Stimulated activated CD8-positive, alpha-beta memory T cell treated with anti-CD3 and anti-CD28 coated beads, Interleukin-12 subunit alpha, Interleukin-12 subunit beta, amount 100 ng/mL, for 24 hours (primary cell): ENCODE results near the gene RNF103.
"Not testable (repeated sequence)": the region's sequence is repeated elsewhere in the genome, so short reads cannot be mapped to it uniquely, and the experiment has no call there.

Source experiments
- DNase-seq: peaks from one replicate; pipeline ENCODE4 v3.0.0-alpha.2; 2020; ENCODE audit errors: extremely low read depth

RNF103 gene, protein sequence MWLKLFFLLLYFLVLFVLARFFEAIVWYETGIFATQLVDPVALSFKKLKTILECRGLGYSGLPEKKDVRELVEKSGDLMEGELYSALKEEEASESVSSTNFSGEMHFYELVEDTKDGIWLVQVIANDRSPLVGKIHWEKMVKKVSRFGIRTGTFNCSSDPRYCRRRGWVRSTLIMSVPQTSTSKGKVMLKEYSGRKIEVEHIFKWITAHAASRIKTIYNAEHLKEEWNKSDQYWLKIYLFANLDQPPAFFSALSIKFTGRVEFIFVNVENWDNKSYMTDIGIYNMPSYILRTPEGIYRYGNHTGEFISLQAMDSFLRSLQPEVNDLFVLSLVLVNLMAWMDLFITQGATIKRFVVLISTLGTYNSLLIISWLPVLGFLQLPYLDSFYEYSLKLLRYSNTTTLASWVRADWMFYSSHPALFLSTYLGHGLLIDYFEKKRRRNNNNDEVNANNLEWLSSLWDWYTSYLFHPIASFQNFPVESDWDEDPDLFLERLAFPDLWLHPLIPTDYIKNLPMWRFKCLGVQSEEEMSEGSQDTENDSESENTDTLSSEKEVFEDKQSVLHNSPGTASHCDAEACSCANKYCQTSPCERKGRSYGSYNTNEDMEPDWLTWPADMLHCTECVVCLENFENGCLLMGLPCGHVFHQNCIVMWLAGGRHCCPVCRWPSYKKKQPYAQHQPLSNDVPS

DNA sequence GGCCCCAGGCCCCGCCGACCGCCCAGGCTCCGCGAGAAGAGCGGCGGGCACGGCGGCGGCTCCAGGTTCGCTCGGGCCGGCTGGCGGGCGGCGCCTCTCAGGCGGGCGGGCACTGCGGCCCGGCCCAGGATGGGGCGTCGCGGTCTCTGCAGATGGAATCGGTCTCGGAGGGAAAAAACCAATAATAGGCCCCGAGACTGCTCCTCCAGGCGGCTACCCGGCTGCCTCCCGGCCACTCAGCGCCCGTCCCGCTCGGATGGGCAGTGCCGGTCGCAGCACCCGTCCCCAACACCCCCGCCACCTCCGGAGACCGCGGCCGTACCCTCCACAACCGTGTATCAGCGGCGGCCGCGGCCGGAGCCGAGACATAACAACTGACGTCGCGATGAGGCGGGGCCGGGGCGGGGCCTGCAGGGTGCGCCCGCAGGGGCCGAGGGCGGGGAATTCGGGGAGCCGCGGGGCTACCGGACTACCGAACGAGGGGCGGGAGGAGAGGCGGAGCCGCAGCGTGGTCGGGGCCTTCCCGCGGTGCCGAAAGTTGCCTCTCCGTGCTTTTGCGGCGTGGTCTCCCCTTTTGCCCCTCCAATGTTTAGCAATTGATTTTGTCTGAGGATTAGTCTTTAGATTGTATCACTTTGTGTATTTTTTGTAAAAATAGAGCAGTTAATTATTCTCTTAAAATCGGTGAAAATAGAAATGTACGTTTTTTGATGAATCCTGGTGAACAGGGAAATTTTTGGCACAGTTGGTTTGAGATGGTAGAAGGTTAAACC lies at the start of gene RNF103:
RNF103 (minus strand) TSS at position 372 of the 773 bp plus-strand sequence. CDS start 979 bp downstream, outside the sequence.
- DNase-seq = peak; percentile 90

DNA sequence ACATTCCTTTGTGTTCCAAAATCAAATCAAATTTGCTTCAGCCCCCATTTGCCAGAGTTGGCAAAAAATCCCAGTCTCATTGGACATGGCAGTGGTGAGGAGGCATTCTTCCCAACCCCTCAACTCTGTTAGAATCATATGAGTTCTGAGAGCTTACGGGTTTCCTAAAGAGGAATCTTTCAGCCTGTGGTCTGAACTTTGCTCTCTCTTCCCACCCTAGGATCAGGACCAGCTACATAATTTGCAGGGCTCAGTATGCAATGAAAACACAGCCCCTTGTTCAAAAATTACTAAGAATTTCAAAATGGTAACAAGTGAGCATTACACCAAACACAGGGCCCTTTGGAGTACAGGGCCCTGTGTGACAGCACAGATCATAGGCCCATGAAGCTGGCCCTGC lies 49.3 kb upstream of the RNF103 start:
- no peak for DNase-seq

DNA sequence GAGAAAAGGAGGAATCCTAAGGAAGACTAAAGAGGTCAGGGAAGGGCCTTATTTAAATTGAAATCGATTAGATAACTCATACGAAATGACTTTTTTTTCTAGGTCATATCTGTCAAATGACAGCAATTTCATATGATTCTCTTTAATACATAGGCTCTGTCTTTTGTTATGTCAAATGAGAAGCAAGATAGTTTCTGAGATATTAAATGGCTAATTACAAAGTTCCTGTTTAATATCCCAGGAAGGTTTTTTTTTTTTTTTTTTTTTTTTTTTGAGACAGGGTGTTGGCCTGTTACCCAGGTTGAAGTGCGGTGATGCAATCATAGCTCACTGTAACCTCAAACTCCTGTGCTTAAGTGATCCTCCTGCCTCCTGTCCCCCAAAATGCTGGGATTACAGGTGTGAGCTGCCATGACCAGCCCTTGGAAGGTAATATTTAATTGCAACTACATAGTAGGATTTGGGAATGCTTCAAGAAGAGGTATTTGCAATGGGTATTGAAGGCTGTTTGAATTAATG lies 48.4 kb upstream of the RNF103 start:
- no peak for DNase-seq

DNA sequence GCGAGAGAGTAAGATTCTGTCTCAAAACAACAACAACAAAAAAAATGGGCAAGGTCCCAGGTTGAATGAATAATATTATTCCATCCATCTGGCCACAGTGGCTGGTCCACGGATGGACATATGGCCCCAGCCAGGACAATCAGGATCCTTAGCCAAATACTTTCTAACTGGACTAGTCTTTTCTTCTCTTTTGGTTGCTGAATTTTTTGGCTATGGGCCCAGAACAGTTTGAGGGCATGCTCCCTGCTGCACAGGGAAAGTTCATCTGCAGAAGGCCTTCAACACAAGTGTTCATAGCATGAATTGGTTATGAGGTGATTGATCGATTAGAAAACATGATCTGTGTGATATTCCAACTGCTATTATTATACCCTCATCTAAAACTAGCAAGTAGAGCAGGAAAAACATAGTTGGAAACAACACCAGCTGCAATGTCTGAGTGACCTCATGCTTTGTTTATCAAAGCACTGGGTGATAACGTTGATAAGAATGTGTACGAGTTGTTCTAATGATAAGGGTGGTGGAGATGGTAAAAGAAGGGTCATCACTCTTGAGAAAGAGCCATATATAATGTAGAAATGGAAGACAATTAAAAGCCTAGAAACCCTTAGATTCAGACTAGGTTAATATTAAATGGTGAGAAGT lies 47.8 kb upstream of the RNF103 start:
- DNase-seq = no peak

DNA sequence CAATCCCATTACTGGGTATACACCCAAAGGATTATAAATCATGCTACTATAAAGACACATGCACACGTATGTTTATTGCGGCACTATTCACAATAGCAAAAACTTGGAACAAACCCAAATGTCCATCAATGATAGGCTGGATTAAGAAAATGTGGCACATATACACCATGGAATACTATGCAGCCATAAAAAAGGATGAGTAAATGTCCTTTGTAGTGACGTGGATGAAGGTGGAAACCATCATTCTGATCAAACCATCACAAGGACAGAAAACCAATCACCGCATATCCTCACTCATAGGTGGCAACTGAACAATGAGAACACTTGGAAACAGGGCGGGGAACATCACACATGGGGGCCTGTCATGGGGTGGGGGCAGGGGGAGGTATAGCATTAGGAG lies 45.7 kb upstream of the RNF103 start:
- not testable (repeated sequence) for DNase-seq

DNA sequence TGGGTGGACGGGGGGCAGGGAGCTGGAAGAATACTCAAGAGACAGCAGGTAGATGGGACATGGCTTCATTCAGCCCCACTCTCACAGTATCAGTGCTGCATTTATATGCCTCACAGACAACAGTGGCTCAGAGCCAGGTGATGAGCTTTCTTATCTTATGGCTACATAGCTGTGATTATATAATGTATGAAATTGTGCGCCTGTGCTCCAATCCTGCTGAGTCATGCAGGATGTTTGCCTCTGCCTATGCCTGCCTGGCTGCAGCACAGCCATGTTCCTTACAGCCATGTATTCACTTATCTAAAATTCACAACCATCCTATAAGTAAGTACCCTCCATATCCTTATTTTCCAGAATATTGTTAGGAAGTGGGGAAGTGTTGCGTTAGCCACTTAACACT lies 37.7 kb upstream of the RNF103 start:
- no peak for DNase-seq

DNA sequence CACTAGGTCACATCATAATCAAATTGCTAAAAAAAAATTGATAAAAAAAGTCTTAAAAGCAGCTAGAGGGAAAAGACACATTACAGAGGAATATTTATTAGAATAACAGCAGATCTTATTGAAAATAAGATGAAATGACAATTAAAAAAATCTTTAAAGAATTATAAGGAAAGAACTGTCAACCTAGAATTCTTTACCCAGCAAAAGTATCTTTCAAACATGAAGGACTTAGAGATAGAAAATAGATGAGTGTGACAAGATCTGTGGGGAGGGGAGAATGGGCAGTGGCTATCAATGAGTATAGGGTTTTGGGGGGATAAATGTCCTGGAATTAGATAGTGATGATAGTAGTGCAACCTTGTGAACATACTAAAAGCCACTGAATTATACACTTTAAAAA lies 26.5 kb upstream of the RNF103 start:
- DNase-seq = no peak

DNA sequence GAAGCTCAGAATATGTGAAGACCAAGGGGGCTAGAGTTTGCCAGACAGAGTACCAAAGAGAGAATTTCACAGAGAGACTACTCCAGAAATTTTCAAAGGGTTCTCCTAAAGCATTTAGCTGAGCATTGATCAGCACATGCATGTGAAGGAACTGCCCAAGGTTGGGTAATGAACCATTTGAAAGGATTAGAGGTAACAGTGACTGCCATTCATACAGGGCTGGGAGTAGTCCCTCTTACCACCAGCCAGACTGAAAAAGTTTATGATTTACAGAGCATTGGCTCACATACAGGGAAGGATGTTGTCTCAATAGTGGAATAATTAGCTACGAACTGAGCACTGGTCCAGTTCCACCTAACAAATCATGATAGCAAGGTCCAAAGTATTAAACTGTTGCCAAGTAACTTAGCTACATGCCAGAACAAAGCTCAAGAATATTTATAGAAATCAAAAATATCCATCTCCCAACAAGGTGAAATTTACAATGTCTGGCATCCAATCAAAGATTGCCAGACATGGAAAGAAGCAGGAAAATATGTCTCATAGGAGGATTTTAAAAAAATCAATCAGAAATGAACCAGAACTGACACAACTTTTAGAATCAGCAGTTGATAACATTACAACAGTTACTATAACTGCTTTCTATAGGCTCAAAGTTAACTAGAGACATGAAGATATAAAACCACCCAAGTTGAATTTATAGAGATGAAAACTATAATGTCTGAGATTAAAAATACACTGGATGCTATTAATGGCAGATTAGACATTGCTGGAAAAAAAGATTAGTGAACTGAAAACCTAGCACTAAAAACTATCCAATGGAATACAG lies 25.7 kb upstream of the RNF103 start:
- no peak for DNase-seq

DNA sequence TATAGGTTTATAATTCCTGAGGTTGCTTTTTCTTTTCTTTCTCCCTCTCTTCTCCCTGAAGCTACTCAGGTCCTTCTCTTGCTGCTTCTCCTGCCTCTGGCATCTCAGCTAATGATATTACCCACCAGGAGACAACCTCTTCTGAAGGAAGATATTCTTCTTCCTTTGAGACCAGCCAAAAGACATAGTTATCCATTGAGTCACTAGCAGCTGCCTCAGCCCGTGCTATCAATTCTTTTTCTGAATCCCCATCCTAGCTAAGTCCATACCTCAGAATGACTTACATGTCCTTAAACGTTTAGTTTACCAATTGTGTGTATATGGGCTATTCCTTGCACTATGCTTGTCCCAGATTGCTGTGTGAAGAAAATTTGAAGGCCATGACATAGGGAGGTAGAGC lies 25.0 kb upstream of the RNF103 start:
- DNase-seq = no peak

DNA sequence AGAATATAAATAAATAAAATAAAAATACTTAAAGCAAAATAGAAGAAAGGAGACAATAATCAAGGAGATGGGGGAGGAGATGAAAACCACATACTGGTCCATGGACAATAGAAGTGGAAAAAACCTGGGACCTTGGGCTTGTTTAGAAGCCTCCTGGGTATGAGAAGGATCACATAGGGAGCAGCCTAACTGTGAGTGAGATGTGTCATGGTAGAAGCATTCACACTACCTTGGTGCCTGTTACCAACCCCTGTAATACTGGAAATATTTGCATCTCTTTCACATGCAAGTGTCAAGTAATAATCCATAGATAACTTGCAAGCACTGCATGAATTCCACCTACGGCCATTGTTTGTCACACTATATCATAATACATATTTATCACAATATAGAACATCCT lies 23.2 kb upstream of the RNF103 start:
- no peak for DNase-seq

DNA sequence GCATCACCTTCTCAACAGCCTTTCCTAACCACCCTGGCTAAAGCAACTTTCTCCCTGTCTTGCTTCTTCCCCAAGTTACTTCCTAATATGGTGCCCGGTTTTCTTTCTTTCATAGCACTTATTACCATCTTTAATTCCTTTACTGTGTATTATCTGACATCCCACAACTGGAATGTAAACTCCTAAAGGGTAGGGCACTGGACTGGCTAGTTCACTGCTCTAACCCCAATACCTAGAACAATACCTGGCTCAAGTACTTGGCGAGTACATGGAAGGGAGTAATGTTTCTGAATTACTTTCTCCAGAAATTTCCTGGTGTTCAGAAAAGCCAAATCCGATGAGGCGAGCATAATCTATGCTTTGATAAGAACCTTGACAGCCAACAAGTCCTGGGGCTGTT lies 22.7 kb upstream of the RNF103 start:
- DNase-seq = no peak

DNA sequence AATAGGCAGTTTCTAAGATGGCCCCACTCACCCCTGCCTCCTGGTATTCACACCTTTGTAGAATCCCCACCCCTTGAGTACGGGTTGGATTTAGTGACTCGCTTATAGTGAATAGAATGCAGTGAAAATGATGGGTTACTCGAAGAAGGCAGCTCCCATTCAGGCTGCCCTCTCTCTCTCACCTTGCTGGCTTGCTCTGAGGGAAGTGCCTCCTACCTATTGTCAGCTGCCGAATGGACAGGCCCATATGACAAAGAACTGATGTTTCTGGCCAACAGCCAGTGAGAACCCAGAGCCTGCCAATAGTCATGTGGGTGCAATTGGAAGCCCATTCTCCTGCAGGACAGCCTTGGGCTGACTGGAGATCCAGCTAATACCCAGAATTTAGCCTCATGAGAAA lies 22.1 kb upstream of the RNF103 start:
- DNase-seq = no peak

DNA sequence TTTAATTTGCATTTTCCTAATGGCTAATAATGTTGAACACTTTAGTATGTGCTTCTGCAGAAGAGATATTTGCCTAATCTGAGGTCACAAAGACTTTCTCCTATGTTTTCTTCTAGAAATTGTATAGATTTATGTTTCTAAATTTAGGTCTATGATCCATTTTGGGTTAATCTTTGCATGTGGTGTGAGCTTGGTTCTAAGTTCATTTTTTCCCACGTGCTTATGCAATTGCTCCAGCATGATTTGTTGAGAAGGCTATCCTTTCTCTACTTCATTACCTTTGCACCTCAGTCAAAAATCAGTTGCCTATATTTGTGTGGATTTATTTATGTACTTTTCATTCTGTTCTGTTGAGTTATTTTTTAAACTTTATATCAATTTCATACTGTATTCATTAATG lies 15.0 kb upstream of the RNF103 start:
- DNase-seq = no peak

DNA sequence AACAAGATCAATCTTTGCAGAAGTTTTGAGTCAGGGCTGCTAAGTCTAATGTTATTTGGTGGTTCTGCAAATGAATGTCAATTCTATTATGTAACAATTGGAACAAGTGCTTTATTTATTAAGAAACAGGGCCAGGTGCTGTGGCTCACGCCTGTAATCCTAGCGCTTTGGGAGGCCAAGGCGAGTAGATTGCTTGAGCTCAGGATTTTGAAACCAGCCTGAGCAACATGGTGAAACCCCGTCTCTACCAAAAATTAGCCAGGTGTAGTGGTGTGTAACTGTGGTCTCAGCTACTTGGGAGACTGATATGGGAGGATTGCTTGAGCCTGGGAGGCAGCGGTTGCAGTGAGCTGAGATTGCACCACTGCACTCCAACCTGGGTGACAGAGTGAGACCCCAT lies 13.2 kb upstream of the RNF103 start:
- no peak for DNase-seq

DNA sequence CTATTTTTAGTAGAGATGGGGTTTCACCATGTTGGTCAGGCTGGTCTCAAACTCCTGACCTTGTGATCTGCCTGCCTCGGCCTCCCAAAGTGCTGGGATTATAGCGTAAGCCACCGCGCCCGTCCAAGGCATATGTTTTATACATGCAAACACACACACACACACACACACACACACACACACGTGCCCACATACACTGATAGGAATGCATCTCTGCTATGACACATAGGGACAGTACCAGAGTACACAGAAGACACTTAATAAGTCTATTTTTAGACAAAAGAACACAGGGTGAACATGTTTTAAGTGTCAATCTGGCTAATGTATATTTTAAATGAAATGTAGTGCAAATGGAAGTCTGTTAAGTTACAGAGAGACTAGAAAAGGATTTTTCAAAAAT lies 10.7 kb upstream of the RNF103 start:
- no peak for DNase-seq

DNA sequence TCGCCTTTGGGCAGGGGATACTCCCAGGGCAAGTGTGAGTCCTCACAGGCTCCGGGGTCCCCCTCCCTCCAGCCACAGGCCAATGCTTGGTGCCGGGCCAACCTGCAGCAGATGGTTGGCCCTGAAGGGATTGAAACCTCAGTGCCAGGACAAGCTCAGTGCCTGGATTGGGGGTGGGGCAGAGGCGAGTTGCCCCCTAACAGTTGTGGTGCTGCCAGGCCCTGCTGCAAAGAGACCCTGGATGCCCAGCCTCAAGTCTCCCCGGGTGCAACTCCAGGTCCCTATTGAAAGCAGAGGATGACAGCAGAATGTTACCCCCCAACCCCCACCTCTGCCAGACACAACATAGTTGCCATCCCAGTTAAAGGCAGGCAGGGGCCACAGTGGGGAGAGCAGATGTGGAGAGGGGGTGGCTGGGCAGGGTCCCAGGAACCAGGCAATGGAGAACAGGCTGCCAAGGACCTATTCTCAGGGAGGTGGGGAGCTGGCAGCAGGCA lies 9.5 kb upstream of the RNF103 start:
- DNase-seq = no peak

DNA sequence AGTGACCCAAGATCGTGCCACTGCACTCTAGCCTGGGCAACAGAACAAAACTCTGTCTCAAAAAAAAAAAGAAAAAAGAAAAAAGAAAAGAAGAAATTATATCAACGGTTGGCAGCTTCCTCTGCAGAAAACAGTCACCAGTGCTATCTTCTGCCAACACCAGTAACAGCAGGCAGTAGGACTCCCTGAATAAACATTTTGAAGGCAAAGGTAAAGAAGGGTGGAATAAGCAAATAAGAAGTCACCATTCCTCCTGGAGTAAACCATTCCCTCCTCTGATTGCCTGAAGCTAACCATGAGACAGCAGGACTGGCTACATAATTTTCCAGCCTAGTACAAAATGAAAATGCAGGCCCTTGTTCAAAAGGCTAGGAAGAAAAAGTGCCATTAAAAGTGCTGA lies 9.0 kb upstream of the RNF103 start:
- no peak for DNase-seq

DNA sequence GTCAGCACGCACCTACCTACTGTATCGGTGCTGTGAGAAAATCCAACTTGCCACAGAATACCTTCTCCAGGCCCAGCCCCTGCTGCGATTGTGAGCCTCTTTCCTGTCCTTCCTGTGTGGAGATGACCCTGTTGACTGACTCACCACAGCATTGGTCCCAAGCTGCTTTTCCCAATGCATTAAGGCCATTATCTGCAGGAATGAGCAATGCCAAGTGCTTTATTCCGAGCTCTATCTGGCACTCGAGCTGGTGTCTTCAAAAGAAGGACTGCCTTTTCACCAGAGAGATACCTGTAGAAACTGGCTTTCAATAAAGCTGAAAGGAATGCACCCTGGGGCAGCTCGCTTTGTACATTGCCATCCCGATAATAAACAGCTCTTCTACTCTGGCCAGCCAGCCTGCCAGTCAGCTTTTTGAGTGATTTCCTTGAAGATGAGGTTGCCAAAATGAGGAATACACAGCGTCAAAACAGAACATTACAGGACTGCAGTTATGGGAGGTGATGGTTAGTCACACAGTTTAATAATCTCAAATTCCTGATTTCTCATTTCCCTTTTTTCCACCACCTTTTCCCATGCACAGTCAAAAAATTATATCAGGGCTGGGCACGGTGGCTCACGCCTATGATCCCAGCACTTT lies 8.3 kb upstream of the RNF103 start:
- no peak for DNase-seq

DNA sequence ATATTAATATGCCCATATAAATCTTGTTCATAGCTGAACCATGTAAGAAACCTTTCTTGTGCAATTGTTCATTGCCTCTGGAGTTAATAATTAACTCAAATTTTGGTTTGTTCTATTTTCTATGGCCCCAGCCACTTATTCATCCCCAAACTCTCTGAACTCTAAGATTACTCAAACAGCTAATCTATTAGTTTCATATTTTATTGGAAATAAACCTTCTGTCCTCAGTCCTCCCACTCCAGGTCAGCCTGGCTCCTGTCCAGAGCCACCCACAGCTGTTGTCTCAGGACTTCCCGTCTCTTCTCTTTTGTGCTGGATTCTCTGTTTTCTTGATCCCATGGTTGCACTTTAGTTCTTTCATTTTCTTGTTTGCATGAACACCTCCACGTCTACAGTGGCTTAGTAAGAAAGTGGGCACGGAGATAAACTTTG lies 4.4 kb upstream of the RNF103 start:
- no peak for DNase-seq

DNA sequence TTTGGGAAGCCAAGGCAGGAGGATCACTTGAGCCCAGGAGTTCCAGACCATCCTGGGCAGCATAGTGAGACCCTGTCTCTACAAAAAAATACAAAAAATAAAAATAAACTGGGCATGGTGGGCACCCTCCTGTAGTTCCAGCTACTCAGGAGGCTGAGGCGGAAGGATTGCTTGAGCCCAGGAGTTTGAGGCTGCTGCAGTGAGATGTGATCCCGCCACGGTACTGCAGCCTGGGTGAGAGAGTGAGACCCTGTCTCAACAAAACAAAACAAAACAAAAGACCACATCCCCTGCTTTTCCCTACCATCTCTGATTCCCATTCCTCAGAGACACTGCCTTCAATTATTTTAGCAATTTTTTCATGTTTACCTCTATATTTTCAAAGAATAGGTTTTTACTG lies 3.9 kb upstream of the RNF103 start:
- DNase-seq = no peak
